Ovary (tissue), 9 donors: ENCODE measurements around the gene TSACC. TPM values are rescaled to one million over a fixed set of nuclear protein-coding genes. Genes with fewer than 3 reads are reported as not detected.
A peak's percentile ranks its signal among the peaks of the same experiment; 100 is the strongest.

Source experiments
- DNase-seq, 5 donors: peaks; one replicate each; pipeline ENCODE4 v3.0.0-alpha.2; 2019 to 2020
- H3K27ac ChIP-seq, 2 donors: fragments of 200-600 bp; one replicate each; pipeline versions ENCODE4 v1.5.1 to v1.8.0; 2019 to 2022
- H3K27me3 ChIP-seq: fragments of 200-600 bp; one replicate; pipeline ENCODE4 v1.8.0; 2022
- H3K36me3 ChIP-seq: fragments of 200-600 bp; sonication (generic); one replicate; pipeline ENCODE4 v1.5.1; 2019
- H3K4me1 ChIP-seq: one replicate; pipeline ENCODE4 v1.8.1; 2013; ENCODE audit warnings: mild to moderate bottlenecking, moderate library complexity; ENCODE audit not compliant: insufficient read depth
- H3K4me3 ChIP-seq: fragments of 200-600 bp; sonication (generic); one replicate; pipeline ENCODE4 v1.5.1; 2017
- H3K9me3 ChIP-seq, 2 donors: fragments of 200-600 bp in 1 of 2; sonication (generic) in 1 of 2; one replicate each; pipeline versions ENCODE4 v1.5.1 to v1.8.1; 2013 to 2019; ENCODE audit warnings: mild to moderate bottlenecking in 1 of 2, moderate library complexity in 1 of 2
- CTCF ChIP-seq, 3 donors: fragments of 450-650 bp in 2 of 3; fragments of 200-600 bp in 1 of 3; IDR thresholded peaks; one replicate each; pipeline versions ENCODE4 v1.5.1 to v1.8.0; 2016 to 2022; ENCODE audit warnings: antibody characterized with exemption in 3 of 3, mild to moderate bottlenecking in 1 of 3
- EP300 ChIP-seq: sonication (generic); formaldehyde crosslinking; IDR thresholded peaks from one replicate; pipeline ENCODE4 v1.6.1; 2017; ENCODE audit warnings: antibody characterized with exemption
- POLR2A ChIP-seq: fragments of 450-650 bp; IDR thresholded peaks from one replicate; pipeline ENCODE4 v1.6.1; 2017; ENCODE audit warnings: antibody characterized with exemption, mild to moderate bottlenecking, moderate library complexity
- WGBS, 3 donors: extraction: QIAGEN DNeasy Blood & Tissue Kit in 1 of 3; methylation state at CpG; one replicate each; pipeline versions ENCODE4 v1.1.5 to v1.1.7; 2013 to 2017; 5-methylcytosine and 5-hydroxymethylcytosine counted together
- intact Hi-C, 4 donors: fragments of 100-400 bp; cut with DNase I; formaldehyde crosslinking; loops; one replicate each; pipeline versions ENCODE4 v1.11.0 to v1.15.1; 2022 to 2023
- polyA plus RNA-seq, 2 donors: library from polyadenylated mRNA; stranded (reverse); fragments of 200-250 nt in 1 of 2; fragments of 350-450 nt in 1 of 2; fragmentation: Illumina TruSeq in 1 of 2; extraction: RNeasy Lipid Tissue Mini Kit (QIAGEN cat#74804) in 1 of 2; gene quantifications; one replicate each; pipeline ENCODE4 v1.2.3, GENCODE V29; 2013 to 2014
- total RNA-seq, 7 donors: library from RNA; depleted of rRNA in 2 of 7; stranded (reverse); fragments of >200 nt in 2 of 7; fragmentation: NEBNext Ultra II Directional in 3 of 7; extraction: Animal tissue kit (Norgen Biotek cat#: 25700) in 3 of 7; gene quantifications; one replicate each; pipeline versions ENCODE4 v1.1.0 to v1.2.4, GENCODE V29; 2016 to 2023
- donor health status: DM: no; HTN: no; CAD: no; lungs with moderate emphysema.
- donor health status: DM: no; HTN: no; CAD: no.
- donor health status: Bipolar disorder and iron deficiency.
- donor health status: DM: yes; HTN: yes; CAD: no.
- donor health status: DM: no; HTN: no; CAD: no.
- donor health status: DM: yes; HTN: yes; CAD: no.

The TSACC gene
- total and polyA plus RNA-seq, 9 donors, result 1.00 TPM; not detected in 8

- no peaks in the 10 kb centered on the region for H3K36me3 ChIP-seq
- intact Hi-C loops, result no loop called here
- H3K27ac ChIP-seq, result peak overlapping the region in 1 of 2 donors; percentile 4
- peaks cover 15% of the 10 kb centered on the region for H3K4me1 ChIP-seq
- 86 to 91% (median 89%) methylated on average over 20 of the region's 20 CpGs for WGBS, 3 donors
- no peak for TF ChIP-seq CTCF (IDR thresholded peaks at IDR 0.05)
- TF ChIP-seq POLR2A, result no peak
- TF ChIP-seq EP300, result no peak
- H3K27me3 ChIP-seq, result no peaks in the 10 kb centered on the region
- DNase-seq, result no peak
- no peak overlapping the region for H3K4me3 ChIP-seq
- no peaks in the 10 kb centered on the region for H3K9me3 ChIP-seq
Measured at GRCh38 chr1:156376958-156377919, 38.9 kb downstream of the TSACC start.

GRCh38 chr1:156378557-156378956 lies 40.2 kb downstream of the TSACC start:
- Histone ChIP-seq H3K9me3 (no peaks in the 10 kb centered on the region), H3K4me1 (peaks cover 4% of the 10 kb centered on the region), H3K36me3 (no peaks in the 10 kb centered on the region), H3K27me3 (no peaks in the 10 kb centered on the region), H3K4me3 (no peak overlapping the region), H3K27ac (peak overlapping the region in 1 of 2 donors; percentile 13)
- WGBS, 3 donors, result 62 to 66% (median 66%) methylated on average over 6 of the region's 6 CpGs
- TF ChIP-seq POLR2A, result no peak
- no peak for TF ChIP-seq EP300
- no peak for TF ChIP-seq CTCF (IDR thresholded peaks at IDR 0.05)
- DNase-seq, result no peak
- intact Hi-C loops, result no loop called here

- Histone ChIP-seq H3K9me3 (no peaks in the 10 kb centered on the region), H3K4me3 (no peak overlapping the region), H3K4me1 (peaks cover 2% of the 10 kb centered on the region), H3K36me3 (no peaks in the 10 kb centered on the region), H3K27ac (no peak overlapping the region), H3K27me3 (no peaks in the 10 kb centered on the region)
- DNase-seq, result no peak
- no peak for TF ChIP-seq CTCF (IDR thresholded peaks at IDR 0.05)
- TF ChIP-seq EP300, result no peak
- no peak for TF ChIP-seq POLR2A
- 52 to 76% (median 67%) methylated on average over 3 of the region's 3 CpGs for WGBS, 3 donors
- intact Hi-C loops, result loop anchor here in 2 of 4 donors (10.0 kb wide), 2 partner anchors 65 to 225 kb away; partner anchors contain the start of gene GPATCH4 (in 1 of the 2)
Measured at GRCh38 chr1:156379420-156380165, 41.3 kb downstream of the TSACC start.

GRCh38 chr1:156382561-156382960 lies 44.2 kb downstream of the TSACC start:
- H3K27me3 ChIP-seq, result no peaks in the 10 kb centered on the region
- TF ChIP-seq CTCF (IDR thresholded peaks at IDR 0.05) (no peak), EP300 (no peak), POLR2A (no peak)
- 51 to 69% (median 58%) methylated on average over 7 of the region's 7 CpGs for WGBS, 3 donors

More at GRCh38 chr1:156382561-156382960, 44.2 kb downstream of the TSACC start:
- Histone ChIP-seq H3K36me3 (no peaks in the 10 kb centered on the region), H3K4me1 (no peaks in the 10 kb centered on the region), H3K4me3 (no peak overlapping the region), H3K9me3 (no peaks in the 10 kb centered on the region), H3K27ac (no peak overlapping the region)
- no peak for DNase-seq
- intact Hi-C loops, result loop anchor here in 2 of 4 donors (10.0 kb wide), 2 partner anchors 62 to 222 kb away; partner anchors contain the start of gene GPATCH4 (in 1 of the 2)
